Hepatocyte (in vitro differentiated cells): Measurements from ENCODE around the gene TRIM22.

Experiments used
- CTCF ChIP-seq: fragments of 200-600 bp; sonication (generic); IDR thresholded peaks from 2 replicates; pipeline ENCODE4 v1.5.1; 2016; ENCODE audit warnings: antibody characterized with exemption, mild to moderate bottlenecking; ENCODE audit not compliant: poor library complexity
- EZH2 ChIP-seq: fragments of 200-600 bp; sonication (generic); IDR thresholded peaks from 2 replicates; pipeline ENCODE4 v1.6.1; 2016; ENCODE audit warnings: antibody characterized with exemption, mild to moderate bottlenecking, borderline replicate concordance
- EZH2phosphoT487 ChIP-seq: fragments of 200-600 bp; sonication (generic); IDR thresholded peaks from one replicate; pipeline ENCODE4 v1.6.1; 2018; ENCODE audit warnings: antibody characterized with exemption, mild to moderate bottlenecking, low read depth, moderate library complexity; ENCODE audit not compliant: unreplicated experiment, severe bottlenecking

- TF ChIP-seq CTCF = no peak
- no peak for TF ChIP-seq EZH2
- TF ChIP-seq EZH2phosphoT487 = no peak
Measured at GRCh38 chr11:5705688-5706087, 16.1 kb downstream of the TRIM22 start.
